ENCODE results near the gene KIR2DL1.

DNA sequence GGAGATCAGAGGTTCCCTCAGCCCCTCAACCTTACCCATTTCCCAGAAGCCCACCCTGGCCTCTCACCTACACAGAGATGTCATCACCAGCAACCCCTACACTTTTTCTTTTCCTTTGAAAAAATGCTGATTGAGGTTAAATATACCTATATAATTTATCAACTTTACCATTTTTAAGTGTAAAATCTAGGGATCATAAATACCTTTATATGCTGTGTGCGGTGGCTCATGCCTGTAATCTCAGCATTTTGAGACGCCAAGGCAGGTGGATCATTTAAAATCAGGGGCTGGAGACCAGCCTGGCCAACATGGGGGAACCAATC is 36.9 kb downstream of the KIR2DL1 start:
- no peak for TF ChIP-seq YY1 (IDR thresholded peaks at IDR 0.05; ENCODE audit: insufficient read depth, insufficient read length)
- TF ChIP-seq SUZ12 (IDR thresholded peaks at IDR 0.05; ENCODE audit: extremely low read depth, insufficient read depth, insufficient read length) = no peak
- no peak for TF ChIP-seq ZNF274 (IDR thresholded peaks at IDR 0.05; ENCODE audit: low read depth, low read length)

Measured in NT2/D1 (cell line).